ENCODE data around the gene TEDC1. TPM values are rescaled to one million over a fixed set of nuclear protein-coding genes. Genes with fewer than 3 reads are reported as not detected.

Gene TEDC1
- total and polyA plus RNA-seq, 7 donors = 0.95 to 5.2 (median 1.9) TPM

DNA sequence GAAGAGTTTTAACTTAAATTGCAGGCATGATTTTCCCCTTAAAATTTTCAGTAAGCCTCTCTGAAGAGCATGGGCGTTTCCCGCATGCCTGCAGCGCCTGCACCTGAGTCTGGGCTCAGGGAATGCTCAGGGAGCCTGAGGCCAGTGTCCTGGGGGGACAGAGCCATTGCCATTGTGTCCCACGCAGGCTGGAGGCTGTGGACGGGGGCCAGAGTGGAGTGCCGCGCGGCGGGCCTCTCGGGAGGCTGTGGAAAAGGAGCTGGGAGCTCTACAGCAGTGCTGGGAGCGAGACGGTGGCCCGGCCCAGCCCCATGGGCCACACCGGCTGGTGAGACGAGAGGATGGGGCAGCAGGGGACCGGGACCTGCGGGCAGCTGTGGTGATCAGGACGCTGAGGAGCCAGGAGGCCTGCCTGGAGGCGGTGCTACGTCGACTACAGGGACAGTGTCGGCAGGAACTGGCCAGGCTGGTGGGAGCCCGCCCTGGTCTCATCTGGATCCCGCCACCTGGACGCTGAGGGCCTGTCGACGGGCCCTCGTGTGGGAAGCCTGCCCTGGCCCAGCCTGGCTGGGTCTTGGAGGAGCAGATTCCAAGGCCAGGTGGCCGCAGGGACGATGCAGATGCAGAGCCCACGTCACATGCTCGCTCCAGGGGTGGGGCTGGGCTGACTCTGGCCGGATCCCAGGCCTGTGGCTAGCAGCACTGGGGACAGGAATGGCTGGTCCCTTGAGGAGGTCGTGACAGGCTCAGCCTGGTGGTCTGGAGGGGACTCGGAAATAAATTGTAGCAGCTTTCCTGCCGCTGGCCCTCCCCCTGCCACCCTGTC is 7.6 kb downstream of the TEDC1 start:
- DNase-seq = peak in 1 of 2 donors; percentile 42

DNA sequence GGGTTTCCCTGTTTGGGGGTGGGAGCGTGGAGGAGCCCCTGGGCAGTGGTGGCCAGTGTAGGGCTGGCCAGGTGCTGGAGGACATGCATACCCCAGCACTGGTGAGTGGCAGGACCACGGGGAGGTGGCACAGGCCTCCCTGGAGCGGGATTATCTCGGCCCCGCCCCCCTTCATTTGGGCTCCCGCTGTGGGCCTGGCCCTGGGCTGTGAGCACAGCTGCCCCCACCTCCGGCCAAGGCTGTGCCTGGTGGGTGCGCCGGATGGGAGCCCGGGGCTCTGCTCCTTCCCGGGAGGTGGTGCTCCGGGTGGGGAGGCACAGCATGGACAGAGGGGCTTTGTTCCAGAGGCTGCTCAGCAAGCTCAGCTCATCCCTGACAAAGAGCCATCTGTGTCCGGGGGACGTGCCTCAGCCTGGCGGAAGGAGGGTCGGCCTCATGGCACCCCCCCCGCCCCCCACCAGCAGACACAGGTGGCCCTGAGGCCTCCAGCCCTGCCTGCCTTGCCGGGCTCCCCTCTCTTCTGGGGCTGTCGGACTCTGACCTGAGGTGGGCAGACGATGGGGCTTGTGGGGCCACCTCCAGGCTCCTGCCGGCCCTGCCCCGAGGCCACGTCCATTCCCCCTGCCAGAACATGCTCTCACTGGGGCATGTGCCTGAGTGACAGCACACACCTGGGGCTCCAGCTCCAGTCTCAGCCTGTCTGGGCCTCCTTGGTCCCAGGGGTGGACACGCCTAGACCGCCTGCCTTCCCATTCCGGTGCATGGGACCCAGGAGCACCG is 8.4 kb downstream of the TEDC1 start:
- TF ChIP-seq, protein P1, sequence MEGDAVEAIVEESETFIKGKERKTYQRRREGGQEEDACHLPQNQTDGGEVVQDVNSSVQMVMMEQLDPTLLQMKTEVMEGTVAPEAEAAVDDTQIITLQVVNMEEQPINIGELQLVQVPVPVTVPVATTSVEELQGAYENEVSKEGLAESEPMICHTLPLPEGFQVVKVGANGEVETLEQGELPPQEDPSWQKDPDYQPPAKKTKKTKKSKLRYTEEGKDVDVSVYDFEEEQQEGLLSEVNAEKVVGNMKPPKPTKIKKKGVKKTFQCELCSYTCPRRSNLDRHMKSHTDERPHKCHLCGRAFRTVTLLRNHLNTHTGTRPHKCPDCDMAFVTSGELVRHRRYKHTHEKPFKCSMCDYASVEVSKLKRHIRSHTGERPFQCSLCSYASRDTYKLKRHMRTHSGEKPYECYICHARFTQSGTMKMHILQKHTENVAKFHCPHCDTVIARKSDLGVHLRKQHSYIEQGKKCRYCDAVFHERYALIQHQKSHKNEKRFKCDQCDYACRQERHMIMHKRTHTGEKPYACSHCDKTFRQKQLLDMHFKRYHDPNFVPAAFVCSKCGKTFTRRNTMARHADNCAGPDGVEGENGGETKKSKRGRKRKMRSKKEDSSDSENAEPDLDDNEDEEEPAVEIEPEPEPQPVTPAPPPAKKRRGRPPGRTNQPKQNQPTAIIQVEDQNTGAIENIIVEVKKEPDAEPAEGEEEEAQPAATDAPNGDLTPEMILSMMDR (IDR thresholded peaks at IDR 0.05) = no peak
- H3K27ac ChIP-seq = no peak overlapping the region
- WGBS, 3 donors = 64 to 75% (median 68%) methylated on average over 16 to 27 of the region's 27 CpGs
- ATAC-seq (no peak), DNase-seq (peak in 1 of 2 donors; percentile 48)
- H3K36me3 ChIP-seq (ENCODE audit: insufficient read depth in 1 of 2, low read depth in 1 of 2) = no peaks in the 10 kb centered on the region
- peaks cover 13% of the 10 kb centered on the region for H3K4me1 ChIP-seq
- no peak overlapping the region for H3K4me3 ChIP-seq
- intact Hi-C loops (cut with DNase I) = loop anchor here in 1 of 2 donors (10.0 kb wide), 1 partner anchor 815 kb away; the partner anchor contains the start of gene INF2
- H3K27me3 ChIP-seq (ENCODE audit: insufficient read depth in 3 of 3, low read length in 2 of 3) = no peaks in the 10 kb centered on the region
- H3K9me3 ChIP-seq = no peaks in the 10 kb centered on the region

More for the DNA sequence above, 7.6 kb downstream of the TEDC1 start:
- ATAC-seq = no peak
- WGBS, 3 donors = 74 to 83% (median 79%) methylated on average over 34 to 36 of the region's 36 CpGs
- no peaks in the 10 kb centered on the region for H3K9me3 ChIP-seq
- no peaks in the 10 kb centered on the region for H3K36me3 ChIP-seq (ENCODE audit: insufficient read depth in 1 of 2, low read depth in 1 of 2)
- intact Hi-C loops (cut with DNase I) = loop anchor here in 1 of 2 donors (10.0 kb wide), 1 partner anchor 814 kb away; the partner anchor contains the start of gene INF2
- TF ChIP-seq, protein P1 (IDR thresholded peaks at IDR 0.05) = no peak
- H3K27ac ChIP-seq = no peak overlapping the region
- H3K4me1 ChIP-seq = peaks cover 13% of the 10 kb centered on the region
- H3K27me3 ChIP-seq (ENCODE audit: insufficient read depth in 3 of 3, low read length in 2 of 3) = no peaks in the 10 kb centered on the region
- no peak overlapping the region for H3K4me3 ChIP-seq

DNA sequence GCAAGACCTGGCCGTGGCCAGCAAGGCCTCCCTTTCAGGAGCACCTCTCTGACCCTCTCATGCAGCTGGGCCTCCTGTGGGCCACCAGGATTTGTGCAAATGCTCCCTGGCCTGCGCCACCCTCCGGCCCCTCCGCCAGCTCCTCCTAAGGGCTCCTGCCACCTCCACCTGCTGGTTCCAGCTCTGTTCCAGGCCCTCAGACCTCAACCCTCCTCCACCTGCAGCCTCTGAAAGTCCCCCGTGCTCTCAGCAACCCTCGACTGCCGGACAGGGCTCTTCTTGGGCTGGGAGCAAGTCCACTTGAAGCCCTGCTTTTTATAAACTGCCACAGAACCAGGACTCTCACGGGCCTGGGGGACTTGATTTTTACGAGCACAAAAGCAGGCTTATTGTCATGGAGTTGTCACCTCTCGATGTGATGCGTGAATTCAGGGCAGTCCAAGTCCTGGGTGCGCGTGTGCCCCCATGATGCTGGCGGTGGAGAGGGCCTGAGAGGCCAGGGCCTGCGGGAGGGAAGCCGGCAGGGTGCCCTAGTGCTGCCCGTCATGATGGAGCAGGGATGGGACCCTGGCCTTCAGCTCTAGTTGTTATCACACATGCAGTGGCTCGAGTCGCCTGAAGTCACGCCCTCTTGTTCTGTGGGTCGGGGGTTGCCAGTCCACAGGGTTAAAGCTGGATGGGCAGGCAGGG is 9.1 kb downstream of the TEDC1 start:
- Histone ChIP-seq H3K27ac (no peak overlapping the region), H3K36me3 (ENCODE audit: insufficient read depth in 1 of 2, low read depth in 1 of 2) (no peaks in the 10 kb centered on the region), H3K4me1 (peaks cover 11% of the 10 kb centered on the region), H3K9me3 (no peaks in the 10 kb centered on the region), H3K27me3 (ENCODE audit: insufficient read depth in 3 of 3, low read length in 2 of 3) (no peaks in the 10 kb centered on the region), H3K4me3 (no peak overlapping the region)
- ATAC-seq (no peak), DNase-seq (peak in 1 of 2 donors; percentile 47)
- 76 to 92% (median 88%) methylated on average over 17 to 21 of the region's 21 CpGs for WGBS, 3 donors
- TF ChIP-seq, protein P1 (IDR thresholded peaks at IDR 0.05) = no peak
- intact Hi-C loops (cut with DNase I) = no loop called here

DNA sequence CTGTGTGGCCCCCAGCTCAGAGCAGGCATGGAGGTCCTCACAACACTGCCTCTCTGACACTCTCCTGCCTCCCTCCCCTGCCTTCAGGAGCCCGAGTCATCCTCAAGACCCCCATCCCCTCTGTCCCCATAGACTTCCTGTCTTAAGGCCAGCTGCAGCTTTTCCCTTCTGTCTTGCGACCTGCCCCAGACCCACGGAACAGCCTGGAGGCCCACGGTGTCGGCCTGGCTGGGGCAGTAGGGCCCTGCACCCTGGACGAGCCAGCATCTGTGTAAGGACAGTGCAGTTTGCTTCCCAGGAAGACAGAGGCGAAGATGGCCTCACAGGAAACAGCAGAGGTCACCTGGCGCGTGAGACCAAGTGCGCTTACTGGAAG is 9.7 kb downstream of the TEDC1 start:
- H3K36me3 ChIP-seq (ENCODE audit: insufficient read depth in 1 of 2, low read depth in 1 of 2) = no peaks in the 10 kb centered on the region
- H3K27me3 ChIP-seq (ENCODE audit: insufficient read depth in 3 of 3, low read length in 2 of 3) = no peaks in the 10 kb centered on the region
- no peak overlapping the region for H3K4me3 ChIP-seq
- no peaks in the 10 kb centered on the region for H3K9me3 ChIP-seq
- H3K4me1 ChIP-seq = peaks cover 6% of the 10 kb centered on the region
- DNase-seq (peak in 1 of 2 donors; percentile 49), ATAC-seq (no peak)
- no peak overlapping the region for H3K27ac ChIP-seq
- TF ChIP-seq, protein P1 (IDR thresholded peaks at IDR 0.05) = no peak
- intact Hi-C loops (cut with DNase I) = no loop called here
- 70 to 82% (median 75%) methylated on average over 10 of the region's 10 CpGs for WGBS, 3 donors
